ENCODE results near the gene RPRD1A.

- TF ChIP-seq POLR2AphosphoS5 (IDR thresholded peaks at IDR 0.05) (no peak), CTCF (IDR thresholded peaks at IDR 0.05) (no peak), POLR2A (IDR thresholded peaks at IDR 0.05) (no peak)
These were observed 8.7 kb downstream of the RPRD1A start for GRCh38 chr18:36058674-36059073.
